GM18858 (cell line): Measurements from ENCODE around the gene P2RX6.

Source experiments
- ATAC-seq: cut with Tn5 transposase; IDR thresholded peaks from one replicate; pipeline ENCODE4 v1.9.1; 2021; ENCODE audit not compliant: unreplicated experiment

The P2RX6 gene

GRCh38 chr22:20979243-20979809, 35.6 kb upstream of the P2RX6 start:
- ATAC-seq, result no peak

DNA sequence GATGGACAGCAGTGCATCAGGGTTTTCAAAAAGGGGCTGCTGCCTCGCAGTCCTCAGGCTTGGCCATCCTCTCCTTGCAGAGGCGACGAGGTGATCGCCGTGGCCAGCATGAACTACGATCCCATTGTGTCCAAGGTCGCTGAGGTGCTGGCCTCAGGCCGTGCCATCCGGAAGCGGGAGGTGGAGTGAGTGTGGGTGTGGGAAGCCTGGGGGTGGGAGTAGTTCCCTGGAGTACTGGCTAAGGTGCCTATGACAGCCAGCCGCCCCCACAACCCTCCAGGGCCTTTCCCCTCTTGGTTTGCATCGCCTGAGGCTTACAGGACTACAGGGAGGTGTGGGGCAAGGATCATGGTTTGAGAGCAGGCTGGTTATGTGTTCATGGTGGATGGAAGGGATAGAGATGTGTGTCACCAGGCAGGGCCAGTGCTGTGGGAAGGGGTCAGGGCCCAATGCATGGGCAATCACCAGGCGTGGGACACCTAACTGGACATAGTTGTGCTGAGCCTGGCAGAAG, 35.0 kb upstream of the P2RX6 start:
- ATAC-seq, result no peak

DNA sequence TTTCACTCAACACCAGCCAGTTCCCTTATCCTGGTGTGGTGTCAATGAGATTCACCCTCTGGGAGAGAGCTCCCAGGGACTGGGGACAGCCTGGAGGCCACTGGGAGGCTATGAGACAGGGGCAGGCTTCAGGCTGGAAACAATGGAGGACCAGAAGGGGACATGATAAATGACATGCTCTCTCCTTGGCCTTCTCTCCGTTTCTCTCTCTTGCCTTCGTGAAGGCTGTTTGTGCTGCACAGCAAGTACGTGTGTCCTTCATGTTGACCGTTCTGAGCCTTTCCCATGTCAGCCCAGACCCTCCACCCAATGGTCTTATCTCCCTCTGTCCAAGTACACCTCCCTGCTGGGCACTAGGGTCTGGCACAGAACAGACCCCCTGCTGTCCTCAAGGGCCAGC, 34.4 kb upstream of the P2RX6 start:
- no peak for ATAC-seq

DNA sequence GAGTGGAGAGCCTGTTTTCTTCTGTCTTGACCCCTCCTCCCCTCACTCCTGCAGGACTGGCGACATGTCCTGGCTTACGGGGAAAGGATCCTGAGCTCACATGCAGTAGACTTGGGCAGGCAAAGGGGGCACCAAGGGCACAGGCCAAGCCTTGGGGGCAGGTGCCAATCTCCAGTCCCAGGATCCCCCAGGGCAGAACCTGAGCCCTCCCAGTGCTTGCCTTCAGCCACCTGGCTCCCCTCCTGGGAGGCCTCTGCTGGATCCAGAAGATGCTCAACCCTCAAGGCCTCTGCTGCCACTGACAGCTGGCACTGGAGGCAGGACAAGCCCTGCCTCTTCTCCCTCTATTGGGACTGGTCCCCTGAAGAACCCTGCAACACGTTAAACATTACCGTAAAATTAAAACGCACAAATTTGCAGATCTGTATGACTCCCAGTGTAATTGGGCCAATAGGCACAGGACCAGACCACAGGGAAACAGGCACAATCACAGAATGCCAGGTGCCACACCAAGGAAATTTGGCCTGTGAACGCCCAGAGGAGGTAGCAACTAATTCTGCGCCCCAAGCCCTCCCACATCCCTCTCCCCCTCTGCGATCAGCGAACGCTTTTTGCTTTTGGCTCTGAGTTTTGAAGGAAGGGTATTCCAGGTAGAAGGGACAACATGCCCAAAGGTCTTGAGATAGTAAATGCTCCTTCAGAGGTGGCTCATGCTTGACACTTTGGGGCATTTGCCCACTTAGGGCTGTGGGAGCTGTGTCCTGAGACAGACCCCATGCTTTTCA, 33.8 kb upstream of the P2RX6 start:
- no peak for ATAC-seq

- ATAC-seq, result peak; percentile 59
Observed at GRCh38 chr22:20981787-20982562, 33.0 kb upstream of the P2RX6 start, which contains the start of gene LZTR1. Gene LZTR1, plus strand, starts transcription at chr22:20982297. Its CDS starts 75 bp downstream, at chr22:20982372.

DNA sequence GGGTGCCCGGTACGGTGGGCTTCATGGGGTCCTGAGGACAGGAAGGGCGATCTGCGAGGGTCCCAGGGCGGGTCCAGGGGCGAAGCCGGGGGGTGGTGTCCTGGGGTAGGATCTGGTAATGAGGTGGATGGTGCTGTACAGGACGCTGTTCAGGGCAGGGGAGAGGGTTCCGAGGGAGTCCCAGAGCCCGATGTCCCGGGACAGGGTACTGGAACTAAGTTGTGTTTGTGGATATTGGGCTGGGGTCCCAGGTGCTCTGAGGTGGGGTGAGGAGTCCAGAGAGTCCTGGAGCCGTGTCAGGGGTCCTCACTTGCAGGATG, 32.4 kb upstream of the P2RX6 start:
- ATAC-seq, result no peak

- no peak for ATAC-seq
Observed at GRCh38 chr22:20983081-20983771, 31.7 kb upstream of the P2RX6 start.

DNA sequence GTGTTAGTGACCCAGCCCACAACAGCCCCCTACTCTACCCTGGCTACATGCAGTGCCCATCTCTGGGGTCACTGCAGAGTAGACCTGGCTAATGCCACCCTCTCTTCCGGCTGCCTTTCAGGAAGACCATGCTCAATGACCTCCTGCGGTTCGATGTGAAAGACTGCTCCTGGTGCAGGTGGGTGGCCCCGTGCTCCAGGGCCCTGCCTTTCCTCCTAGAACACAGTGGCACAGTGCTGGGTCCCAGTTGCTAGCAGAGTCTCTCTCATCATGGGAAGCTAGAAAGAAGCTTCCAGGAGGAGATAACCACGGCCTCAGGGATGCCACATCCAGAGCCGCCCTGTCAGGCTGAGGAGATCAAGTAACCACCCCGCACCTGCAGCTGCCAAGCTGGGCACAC, 29.2 kb upstream of the P2RX6 start:
- no peak for ATAC-seq

- ATAC-seq, result no peak
Observed at GRCh38 chr22:20986365-20986764, 28.6 kb upstream of the P2RX6 start.

DNA sequence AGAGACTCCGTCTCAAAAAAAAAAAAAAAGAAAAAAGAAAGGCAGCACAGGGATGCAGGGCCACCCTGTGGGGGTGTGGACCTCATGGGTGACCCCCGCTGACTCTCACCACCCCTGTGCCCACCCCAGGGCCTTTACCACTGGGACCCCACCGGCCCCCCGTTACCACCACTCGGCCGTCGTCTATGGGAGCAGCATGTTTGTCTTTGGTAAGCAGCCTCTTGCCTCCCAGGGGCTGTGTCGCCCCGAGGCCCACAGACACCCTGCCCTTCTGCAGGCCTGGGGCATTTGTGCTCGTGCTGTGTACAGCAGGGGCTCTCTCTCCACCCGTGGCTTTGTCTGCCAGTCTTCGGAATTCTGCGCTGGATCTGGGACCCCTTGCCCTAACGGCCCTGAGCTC, 27.6 kb upstream of the P2RX6 start:
- no peak for ATAC-seq

GRCh38 chr22:20988573-20989322, 26.2 kb upstream of the P2RX6 start:
- ATAC-seq, result no peak

DNA sequence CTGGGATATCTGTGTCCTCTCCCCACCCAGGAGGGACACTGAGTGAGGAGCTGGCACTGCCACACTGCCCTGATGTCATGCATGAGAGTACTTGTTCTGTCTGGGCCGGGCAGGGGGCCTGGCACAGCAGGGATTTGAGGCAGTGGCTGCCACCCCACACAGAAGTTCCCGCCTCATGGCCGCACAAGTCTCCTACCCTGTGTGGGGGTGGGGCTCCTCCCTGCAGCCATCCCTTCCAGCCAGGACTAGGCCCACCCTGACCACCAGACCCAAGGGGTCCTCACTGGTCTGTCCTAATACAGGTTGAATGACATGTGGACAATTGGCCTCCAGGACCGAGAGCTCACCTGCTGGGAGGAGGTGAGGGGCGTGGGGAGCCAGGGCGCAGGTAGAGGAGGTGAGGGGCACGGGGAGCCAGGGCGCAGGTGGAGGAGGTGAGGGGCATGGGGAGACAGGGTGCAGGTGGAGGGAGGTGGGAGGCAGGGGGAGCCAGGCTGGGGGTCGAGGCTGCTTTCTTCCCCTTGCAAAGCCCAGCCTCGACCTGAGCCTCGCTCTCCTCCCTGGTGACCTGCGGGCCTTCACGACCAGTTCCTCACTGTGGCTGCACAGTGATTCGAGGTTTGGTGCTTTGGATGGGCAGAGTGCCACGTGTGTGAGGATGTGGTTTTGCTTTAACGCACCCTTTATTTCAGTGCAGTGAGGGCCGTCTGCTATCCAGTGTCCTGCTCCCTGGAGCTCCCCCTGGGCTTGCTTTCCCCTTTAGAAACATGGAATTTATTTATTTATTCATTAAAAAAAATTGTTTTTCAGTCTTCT, 25.4 kb upstream of the P2RX6 start:
- no peak for ATAC-seq

GRCh38 chr22:20990184-20991180, 24.5 kb upstream of the P2RX6 start:
- no peak for ATAC-seq

- no peak for ATAC-seq
Observed at GRCh38 chr22:20991252-20992055, 23.5 kb upstream of the P2RX6 start.

DNA sequence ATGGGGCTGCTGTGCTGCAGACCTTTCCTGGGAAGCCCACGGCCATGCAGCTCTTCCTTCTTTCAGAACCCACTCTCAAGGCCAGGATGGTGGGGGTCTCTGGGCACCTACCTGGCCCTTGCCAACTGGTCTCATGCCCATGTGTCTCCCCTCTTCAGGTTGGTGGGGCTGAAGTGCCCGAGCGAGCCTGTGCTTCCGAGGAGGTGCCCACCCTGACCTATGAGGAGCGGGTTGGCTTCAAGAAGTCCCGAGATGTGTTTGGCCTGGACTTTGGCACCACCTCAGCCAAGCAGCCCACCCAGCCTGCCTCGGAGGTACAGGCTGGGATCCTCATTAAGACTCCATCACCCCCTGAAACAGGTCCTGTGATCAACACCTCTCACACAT, 22.9 kb upstream of the P2RX6 start:
- no peak for ATAC-seq

DNA sequence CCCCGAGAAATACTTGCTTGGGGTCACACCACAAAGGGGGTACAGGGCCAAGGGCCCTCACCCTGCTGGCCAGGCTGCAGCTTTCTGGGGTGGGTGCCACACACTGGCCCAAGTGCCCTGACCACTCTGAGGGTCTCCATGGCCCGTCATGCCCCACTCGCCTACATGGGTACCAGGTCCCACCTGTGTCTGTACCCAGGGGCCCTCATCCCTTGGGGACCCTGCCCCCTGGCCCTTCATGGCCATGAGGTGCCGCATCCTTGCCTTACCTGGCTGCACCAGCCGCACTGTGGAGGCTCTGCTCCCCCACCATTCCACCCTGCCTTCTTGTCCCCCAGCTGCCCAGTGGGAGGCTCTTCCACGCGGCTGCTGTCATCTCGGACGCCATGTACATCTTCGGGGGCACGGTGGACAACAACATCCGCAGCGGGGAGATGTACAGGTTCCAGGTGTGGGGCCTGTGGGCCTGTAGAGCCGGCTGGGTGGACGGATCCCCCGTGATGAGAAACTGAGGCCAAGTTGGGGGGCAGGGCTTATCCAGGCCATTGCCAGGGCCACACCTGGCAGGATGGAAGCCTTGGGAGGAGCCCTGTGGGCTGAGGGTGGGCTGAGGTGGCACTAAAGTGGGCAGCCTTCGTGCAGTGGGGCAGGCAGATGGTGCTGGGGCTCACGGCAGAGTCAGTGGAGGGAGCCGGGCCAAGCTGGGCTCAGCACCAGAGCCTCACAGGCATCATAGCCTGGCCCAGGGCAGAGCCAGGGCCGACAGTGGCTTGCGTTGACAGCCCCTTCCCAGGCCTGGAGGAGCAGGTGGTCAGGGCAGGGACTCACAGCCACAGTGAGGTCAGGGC, 22.3 kb upstream of the P2RX6 start:
- no peak for ATAC-seq
